SK-N-SH (cell line): ENCODE data around the gene BSG. TPM values are rescaled to one million over a fixed set of nuclear protein-coding genes. Genes with fewer than 3 reads are reported as not detected.

ENCODE experiments used
- CTCF ChIA-PET: fragments of 300-600, 350-600 bp; formaldehyde crosslinking; extraction: SDS; loops from one replicate; lab custom pipeline; 2021; lab: Yijun Ruan, JAX
- POLR2A ChIA-PET: fragments of 350-600 bp; sonication (Branson Sonifier 250); formaldehyde crosslinking; extraction: SDS; loops from one replicate; lab custom pipeline; 2020; ENCODE audit warnings: antibody characterized with exemption, inconsistent platforms; lab: Yijun Ruan, JAX
- DNase-seq: peaks from one replicate; pipeline ENCODE4 v3.0.0; 2012
- H2AFZ ChIP-seq: fragments of 200-600 bp; sonication (generic); 2 replicates; pipeline ENCODE4 v1.8.1; 2016; ENCODE audit warnings: antibody characterized with exemption, mild to moderate bottlenecking, low read depth
- H3F3A ChIP-seq: fragments of 200-600 bp; sonication (generic); replicated peaks from 2 replicates; pipeline ENCODE3; 2016; ENCODE audit warnings: antibody characterized with exemption, mild to moderate bottlenecking; ENCODE audit not compliant: insufficient read depth
- H3K27ac ChIP-seq, 2 experiments: fragments of 200-500 bp in 1 of 2; fragments of 200-600 bp in 1 of 2; sonication (Bioruptor generic) in 1 of 2; sonication (generic), shearing (Covaris generic) in 1 of 2; 2 replicates each; pipeline versions ENCODE4 v1.5.1 to v1.6.1; 2014 to 2016; ENCODE audit warnings: low read depth in 2 of 2, inconsistent platforms in 1 of 2, low read length in 1 of 2, mild to moderate bottlenecking in 1 of 2, mixed read lengths in 1 of 2
- H3K27me3 ChIP-seq: fragments of 200-600 bp; sonication (generic), shearing (Covaris generic); 2 replicates; pipeline ENCODE4 v1.6.1; 2016; ENCODE audit warnings: mixed run types; ENCODE audit not compliant: insufficient read depth
- H3K36me3 ChIP-seq, 2 experiments: fragments of 200-500 bp in 1 of 2; fragments of 200-600 bp in 1 of 2; sonication (Bioruptor generic) in 1 of 2; sonication (generic) in 1 of 2; replicated peaks in 1 of 2; 2 replicates each; pipeline versions ENCODE3 to v1.5.1; 2014 to 2016; ENCODE audit warnings: low read length in 1 of 2, mild to moderate bottlenecking in 1 of 2; ENCODE audit not compliant: insufficient read depth in 2 of 2, control insufficient read depth in 1 of 2
- H3K4me1 ChIP-seq, 2 experiments: fragments of 200-500 bp in 1 of 2; fragments of 200-600 bp in 1 of 2; sonication (Bioruptor generic) in 1 of 2; sonication (generic), shearing (Covaris generic) in 1 of 2; 2 replicates each; pipeline versions ENCODE4 v1.5.1 to v1.6.1; 2014 to 2016; ENCODE audit warnings: low read depth in 1 of 2, low read length in 1 of 2, mixed run types in 1 of 2; ENCODE audit not compliant: insufficient read depth in 2 of 2, control insufficient read depth in 1 of 2
- H3K4me2 ChIP-seq: fragments of 200-600 bp; sonication (generic), shearing (Covaris generic); 2 replicates; pipeline ENCODE4 v1.6.1; 2017; ENCODE audit warnings: mixed run types
- H3K4me3 ChIP-seq, 2 experiments: fragments of 200-500 bp in 1 of 2; fragments of 200-600 bp in 1 of 2; sonication (Bioruptor generic) in 1 of 2; sonication (generic), shearing (Covaris generic) in 1 of 2; 2 replicates each; pipeline versions ENCODE4 v1.5.1 to v1.8.1; 2014 to 2016; ENCODE audit warnings: low read depth in 2 of 2, inconsistent platforms in 1 of 2, low read length in 1 of 2, mild to moderate bottlenecking in 1 of 2, mixed read lengths in 1 of 2, moderate library complexity in 1 of 2
- H3K79me2 ChIP-seq: fragments of 200-600 bp; sonication (generic); 2 replicates; pipeline ENCODE4 v1.8.1; 2017; ENCODE audit warnings: mild to moderate bottlenecking; ENCODE audit not compliant: insufficient read depth
- H3K9ac ChIP-seq: fragments of 200-600 bp; sonication (generic); 2 replicates; pipeline ENCODE4 v1.6.1; 2017; ENCODE audit warnings: mixed run types
- H3K9me2 ChIP-seq: fragments of 200-600 bp; sonication (generic); 2 replicates; pipeline ENCODE4 v1.6.1; 2017; ENCODE audit warnings: mixed run types
- H3K9me3 ChIP-seq: fragments of 200-600 bp; sonication (generic); 2 replicates; pipeline ENCODE4 v1.6.1; 2017; ENCODE audit warnings: mixed run types, mild to moderate bottlenecking, moderate library complexity
- H4K20me1 ChIP-seq: fragments of 200-600 bp; sonication (generic); 2 replicates; pipeline ENCODE4 v1.6.1; 2017; ENCODE audit warnings: mild to moderate bottlenecking, mixed run types; ENCODE audit not compliant: insufficient read depth
- CHD2 ChIP-seq: fragments of 150-350 bp; IDR thresholded peaks from 2 replicates; pipeline ENCODE4 v1.6.1; 2018; ENCODE audit warnings: low read length; ENCODE audit not compliant: partially characterized antibody
- ELF1 ChIP-seq: IDR thresholded peaks from 2 replicates; pipeline ENCODE4 v1.4.0; 2012
- FOSL2 ChIP-seq: IDR thresholded peaks from 2 replicates; pipeline ENCODE4 v1.4.0; 2012; ENCODE audit warnings: low read depth, mild to moderate bottlenecking, moderate library complexity, borderline replicate concordance
- GATA2 ChIP-seq: sonication (generic); formaldehyde crosslinking; IDR thresholded peaks from 2 replicates; pipeline ENCODE4 v1.5.0; 2020; ENCODE audit warnings: mild to moderate bottlenecking, missing genetic modification reagents
- MEF2A ChIP-seq: IDR thresholded peaks from 2 replicates; pipeline ENCODE4 v1.4.0; 2012; ENCODE audit warnings: low read depth, borderline replicate concordance
- MXI1 ChIP-seq: IDR thresholded peaks from 2 replicates; pipeline ENCODE4 v1.6.1; 2012; ENCODE audit warnings: mild to moderate bottlenecking, low read depth, low read length, improper control_type of control experiment
- NFIC ChIP-seq: IDR thresholded peaks from 2 replicates; pipeline ENCODE4 v1.4.0; 2012; ENCODE audit warnings: borderline replicate concordance
- NRF1 ChIP-seq: IDR thresholded peaks from 2 replicates; pipeline ENCODE4 v1.6.1; 2012; ENCODE audit warnings: low read depth, mild to moderate bottlenecking, low read length
- RFX5 ChIP-seq: IDR thresholded peaks from 2 replicates; pipeline ENCODE4 v1.6.1; 2012; ENCODE audit warnings: mild to moderate bottlenecking, improper control_type of control experiment, low read length
- RXRA ChIP-seq: IDR thresholded peaks from 2 replicates; pipeline ENCODE4 v1.4.0; 2012; ENCODE audit warnings: low read depth, mild to moderate bottlenecking, borderline replicate concordance
- SIN3A ChIP-seq: IDR thresholded peaks from 2 replicates; pipeline ENCODE4 v1.6.1; 2012; ENCODE audit warnings: low read depth, mild to moderate bottlenecking, low read length, moderate library complexity, borderline replicate concordance
- SMC3 ChIP-seq: IDR thresholded peaks from 2 replicates; pipeline ENCODE4 v1.6.1; 2012; ENCODE audit warnings: low read depth, low read length, improper control_type of control experiment
- TCF12 ChIP-seq: IDR thresholded peaks from 2 replicates; pipeline ENCODE4 v1.4.0; 2012
- TEAD4 ChIP-seq: IDR thresholded peaks from 2 replicates; pipeline ENCODE4 v1.4.0; 2012; ENCODE audit warnings: mild to moderate bottlenecking, borderline replicate concordance; ENCODE audit not compliant: insufficient read depth
- WGBS: methylation state at CpG from one replicate; pipeline ENCODE4 v1.1.6; 2017; ENCODE audit warnings: low lambda C conversion rate; 5-methylcytosine and 5-hydroxymethylcytosine counted together
- polyA plus RNA-seq, 3 experiments: library from polyadenylated mRNA; depleted of rRNA; stranded (reverse); fragments of >200 nt; gene quantifications; 2 replicates each; pipeline ENCODE4 v1.2.3, GENCODE V29; 2012
- TF ChIP-seq, protein P1 (sequence below): IDR thresholded peaks from 2 replicates; pipeline ENCODE4 v1.4.0; 2012; ENCODE audit warnings: low read depth, borderline replicate concordance
- TF ChIP-seq, protein P2 (sequence below): IDR thresholded peaks from 2 replicates; pipeline ENCODE4; 2012
- TF ChIP-seq, protein P3 (sequence below): fragments of 150-350 bp; IDR thresholded peaks from 2 replicates; pipeline ENCODE4 v1.6.1; 2016; ENCODE audit warnings: mild to moderate bottlenecking, low read depth, low read length
- TF ChIP-seq, protein P4 (sequence below): IDR thresholded peaks from 2 replicates; pipeline ENCODE4 v1.6.1; 2012; ENCODE audit warnings: mild to moderate bottlenecking, low read depth, low read length, moderate library complexity
- TF ChIP-seq, protein P5 (sequence below): fragments of 150-350 bp; IDR thresholded peaks from 2 replicates; pipeline ENCODE4 v1.6.1; 2017; ENCODE audit warnings: antibody characterized with exemption, low read length, low read depth, borderline replicate concordance

BSG gene
- polyA plus RNA-seq, 1 of the 3 experiments (the other 2 are of a cell fraction): 835 TPM

DNA sequence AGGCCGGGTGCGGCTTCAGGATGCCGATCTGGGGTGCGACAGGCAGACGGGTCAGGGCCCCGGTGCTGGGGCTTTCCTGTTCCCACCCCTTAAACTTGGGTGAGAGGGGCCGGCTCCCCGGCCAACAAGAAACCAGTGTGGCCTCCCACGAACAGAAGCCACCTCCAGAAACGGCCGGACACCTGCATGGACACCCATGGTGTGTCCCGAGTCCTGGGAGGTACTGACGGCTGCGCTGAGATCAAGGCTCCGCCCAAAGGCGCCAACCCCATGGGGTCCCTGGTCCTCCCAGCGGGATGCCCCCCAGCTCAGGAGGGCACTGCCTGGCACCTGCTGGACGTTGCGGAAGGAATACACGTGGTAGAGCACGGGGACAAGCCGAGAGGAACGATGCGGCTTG, 49.4 kb downstream of the BSG start (continued):
- TF ChIP-seq ELF1 (no peak), RFX5 (no peak), GATA2 (CRISPR knock-in tag) (no peak)

DNA sequence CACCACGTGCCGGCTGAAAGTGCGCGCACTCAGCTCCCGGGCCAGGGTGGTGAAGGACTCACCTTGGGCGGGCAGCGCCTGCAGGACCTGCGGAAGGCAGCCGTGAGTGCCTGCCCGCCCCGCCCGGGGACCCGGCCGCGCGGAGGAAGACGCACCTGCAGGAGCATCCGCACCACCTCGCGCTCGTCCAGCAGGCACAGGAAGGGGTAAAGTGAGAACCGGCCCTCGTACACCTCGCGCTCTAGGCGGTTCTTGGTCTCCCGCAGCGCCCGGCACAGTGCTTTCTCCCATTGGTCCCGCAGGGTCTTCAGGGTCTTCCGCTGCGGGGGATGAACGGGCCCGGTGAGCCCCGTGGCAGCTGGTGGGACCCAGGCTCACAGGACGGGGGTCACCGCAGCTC, 50.3 kb downstream of the BSG start:
- POLR2A ChIA-PET: interaction anchor here (1.0 kb wide), 1 partner anchor 12 kb away, joined by 3 read pairs; no protein-coding TSS in a partner anchor
- Histone ChIP-seq H3K27ac (no peak overlapping the region), H4K20me1 (0 out of 2 replicates have a peak, but pooled peaks cover 7% of the 10 kb centered on the region), H3K79me2 (peaks cover 4% of the 10 kb centered on the region; the same call in 1 of the 2 replicates), H3K36me3 (peaks cover 0 to 38% of the 10 kb centered on the region in 2 experiments), H2AFZ (no peak overlapping the region), H3K4me3 (no peak overlapping the region), H3K9me3 (no peaks in the 10 kb centered on the region), H3F3A (no peaks in the 10 kb centered on the region), H3K9ac (no peak overlapping the region), H3K27me3 (no peaks in the 10 kb centered on the region), H3K4me1 (no peaks in the 10 kb centered on the region), H3K4me2 (no peak overlapping the region), H3K9me2 (no peaks in the 10 kb centered on the region)
- CTCF ChIA-PET: interaction anchor here (0.8 kb wide), 1 partner anchor 39 kb away, joined by 3 read pairs; no protein-coding TSS in a partner anchor
- no peak for DNase-seq
- WGBS: 98% methylated on average over 21 of the region's 37 CpGs
- TF ChIP-seq, protein P1, sequence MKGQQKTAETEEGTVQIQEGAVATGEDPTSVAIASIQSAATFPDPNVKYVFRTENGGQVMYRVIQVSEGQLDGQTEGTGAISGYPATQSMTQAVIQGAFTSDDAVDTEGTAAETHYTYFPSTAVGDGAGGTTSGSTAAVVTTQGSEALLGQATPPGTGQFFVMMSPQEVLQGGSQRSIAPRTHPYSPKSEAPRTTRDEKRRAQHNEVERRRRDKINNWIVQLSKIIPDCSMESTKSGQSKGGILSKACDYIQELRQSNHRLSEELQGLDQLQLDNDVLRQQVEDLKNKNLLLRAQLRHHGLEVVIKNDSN: no peak
- TF ChIP-seq NRF1 (no peak), MEF2A (no peak), ELF1 (no peak), SIN3A (no peak), TCF12 (no peak), MXI1 (no peak), RFX5 (no peak), GATA2 (CRISPR knock-in tag) (no peak), FOSL2 (no peak), CHD2 (no peak), SMC3 (no peak), NFIC (no peak), TEAD4 (no peak), RXRA (no peak)
- TF ChIP-seq, protein P2, sequence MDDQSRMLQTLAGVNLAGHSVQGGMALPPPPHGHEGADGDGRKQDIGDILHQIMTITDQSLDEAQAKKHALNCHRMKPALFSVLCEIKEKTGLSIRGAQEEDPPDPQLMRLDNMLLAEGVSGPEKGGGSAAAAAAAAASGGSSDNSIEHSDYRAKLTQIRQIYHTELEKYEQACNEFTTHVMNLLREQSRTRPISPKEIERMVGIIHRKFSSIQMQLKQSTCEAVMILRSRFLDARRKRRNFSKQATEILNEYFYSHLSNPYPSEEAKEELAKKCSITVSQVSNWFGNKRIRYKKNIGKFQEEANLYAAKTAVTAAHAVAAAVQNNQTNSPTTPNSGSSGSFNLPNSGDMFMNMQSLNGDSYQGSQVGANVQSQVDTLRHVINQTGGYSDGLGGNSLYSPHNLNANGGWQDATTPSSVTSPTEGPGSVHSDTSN: no peak
- TF ChIP-seq, protein P3, sequence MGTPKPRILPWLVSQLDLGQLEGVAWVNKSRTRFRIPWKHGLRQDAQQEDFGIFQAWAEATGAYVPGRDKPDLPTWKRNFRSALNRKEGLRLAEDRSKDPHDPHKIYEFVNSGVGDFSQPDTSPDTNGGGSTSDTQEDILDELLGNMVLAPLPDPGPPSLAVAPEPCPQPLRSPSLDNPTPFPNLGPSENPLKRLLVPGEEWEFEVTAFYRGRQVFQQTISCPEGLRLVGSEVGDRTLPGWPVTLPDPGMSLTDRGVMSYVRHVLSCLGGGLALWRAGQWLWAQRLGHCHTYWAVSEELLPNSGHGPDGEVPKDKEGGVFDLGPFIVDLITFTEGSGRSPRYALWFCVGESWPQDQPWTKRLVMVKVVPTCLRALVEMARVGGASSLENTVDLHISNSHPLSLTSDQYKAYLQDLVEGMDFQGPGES: no peak
- TF ChIP-seq, protein P4, sequence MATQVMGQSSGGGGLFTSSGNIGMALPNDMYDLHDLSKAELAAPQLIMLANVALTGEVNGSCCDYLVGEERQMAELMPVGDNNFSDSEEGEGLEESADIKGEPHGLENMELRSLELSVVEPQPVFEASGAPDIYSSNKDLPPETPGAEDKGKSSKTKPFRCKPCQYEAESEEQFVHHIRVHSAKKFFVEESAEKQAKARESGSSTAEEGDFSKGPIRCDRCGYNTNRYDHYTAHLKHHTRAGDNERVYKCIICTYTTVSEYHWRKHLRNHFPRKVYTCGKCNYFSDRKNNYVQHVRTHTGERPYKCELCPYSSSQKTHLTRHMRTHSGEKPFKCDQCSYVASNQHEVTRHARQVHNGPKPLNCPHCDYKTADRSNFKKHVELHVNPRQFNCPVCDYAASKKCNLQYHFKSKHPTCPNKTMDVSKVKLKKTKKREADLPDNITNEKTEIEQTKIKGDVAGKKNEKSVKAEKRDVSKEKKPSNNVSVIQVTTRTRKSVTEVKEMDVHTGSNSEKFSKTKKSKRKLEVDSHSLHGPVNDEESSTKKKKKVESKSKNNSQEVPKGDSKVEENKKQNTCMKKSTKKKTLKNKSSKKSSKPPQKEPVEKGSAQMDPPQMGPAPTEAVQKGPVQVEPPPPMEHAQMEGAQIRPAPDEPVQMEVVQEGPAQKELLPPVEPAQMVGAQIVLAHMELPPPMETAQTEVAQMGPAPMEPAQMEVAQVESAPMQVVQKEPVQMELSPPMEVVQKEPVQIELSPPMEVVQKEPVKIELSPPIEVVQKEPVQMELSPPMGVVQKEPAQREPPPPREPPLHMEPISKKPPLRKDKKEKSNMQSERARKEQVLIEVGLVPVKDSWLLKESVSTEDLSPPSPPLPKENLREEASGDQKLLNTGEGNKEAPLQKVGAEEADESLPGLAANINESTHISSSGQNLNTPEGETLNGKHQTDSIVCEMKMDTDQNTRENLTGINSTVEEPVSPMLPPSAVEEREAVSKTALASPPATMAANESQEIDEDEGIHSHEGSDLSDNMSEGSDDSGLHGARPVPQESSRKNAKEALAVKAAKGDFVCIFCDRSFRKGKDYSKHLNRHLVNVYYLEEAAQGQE: no peak
- TF ChIP-seq, protein P5, sequence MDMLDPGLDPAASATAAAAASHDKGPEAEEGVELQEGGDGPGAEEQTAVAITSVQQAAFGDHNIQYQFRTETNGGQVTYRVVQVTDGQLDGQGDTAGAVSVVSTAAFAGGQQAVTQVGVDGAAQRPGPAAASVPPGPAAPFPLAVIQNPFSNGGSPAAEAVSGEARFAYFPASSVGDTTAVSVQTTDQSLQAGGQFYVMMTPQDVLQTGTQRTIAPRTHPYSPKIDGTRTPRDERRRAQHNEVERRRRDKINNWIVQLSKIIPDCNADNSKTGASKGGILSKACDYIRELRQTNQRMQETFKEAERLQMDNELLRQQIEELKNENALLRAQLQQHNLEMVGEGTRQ: no peak
